Natural killer cell (primary cell): ENCODE measurements around the gene CCDC15. TPM values are rescaled to one million over a fixed set of nuclear protein-coding genes. Genes with fewer than 3 reads are reported as not detected.

ENCODE experiments used
- ATAC-seq, 3 donors: fragments of 150-1000 bp in 2 of 3; fragments of 200-7000 bp in 1 of 3; cut with Tn5 transposase; 1 replicate in 1 of 3; 2 replicates in 2 of 3; pipeline ENCODE4 v1.10.0; 2021; ENCODE audit warnings: mild to moderate bottlenecking in 2 of 3, moderate library complexity in 2 of 3
- DNase-seq, 2 donors: peaks; one replicate each; pipeline versions ENCODE4 v3.0.0 to v3.0.0-alpha.2; 2013 to 2021; ENCODE audit warnings: mixed read lengths in 1 of 2
- H3K27ac ChIP-seq: one replicate; pipeline ENCODE4 v1.5.1; 2013; ENCODE audit warnings: mild to moderate bottlenecking, low read length
- H3K27me3 ChIP-seq: one replicate; pipeline ENCODE4 v1.6.1; 2013; ENCODE audit warnings: low read length; ENCODE audit not compliant: control insufficient read depth, insufficient read depth
- H3K36me3 ChIP-seq: one replicate; pipeline ENCODE4 v1.6.1; 2013; ENCODE audit warnings: low read length; ENCODE audit not compliant: control insufficient read depth, insufficient read depth
- H3K4me1 ChIP-seq: one replicate; pipeline ENCODE4 v1.6.1; 2013; ENCODE audit warnings: low read length; ENCODE audit not compliant: control insufficient read depth, insufficient read depth
- H3K4me3 ChIP-seq: one replicate; pipeline ENCODE4 v1.5.1; 2013; ENCODE audit warnings: low read length
- H3K9me3 ChIP-seq: one replicate; pipeline ENCODE4 v1.6.1; 2013; ENCODE audit warnings: low read length; ENCODE audit not compliant: control insufficient read depth, insufficient read depth
- H3K27ac Mint-ChIP-seq, 2 donors: one replicate each; pipeline ENCODE4 v1.8.0; 2022; ENCODE audit warnings: mild to moderate bottlenecking in 2 of 2, mixed read lengths in 2 of 2, moderate library complexity in 1 of 2
- H3K27me3 Mint-ChIP-seq, 2 donors: one replicate each; pipeline ENCODE4 v1.8.0; 2022; ENCODE audit warnings: low read depth in 2 of 2, mixed read lengths in 2 of 2
- H3K36me3 Mint-ChIP-seq: one replicate; pipeline ENCODE4 v1.8.0; 2022; ENCODE audit warnings: mixed read lengths
- H3K4me1 Mint-ChIP-seq, 2 donors: one replicate each; pipeline ENCODE4 v1.8.0; 2022; ENCODE audit warnings: mixed read lengths in 2 of 2
- H3K4me3 Mint-ChIP-seq: one replicate; pipeline ENCODE4 v1.8.0; 2022; ENCODE audit warnings: mild to moderate bottlenecking, moderate library complexity, mixed read lengths
- H3K9me3 Mint-ChIP-seq, 2 donors: one replicate each; pipeline ENCODE4 v1.8.0; 2022; ENCODE audit warnings: mixed read lengths in 2 of 2
- WGBS: methylation state at CpG from one replicate; pipeline ENCODE4 v1.1.7; 2013; ENCODE audit warnings: missing lambda C conversion rate; ENCODE audit not compliant: insufficient coverage; 5-methylcytosine and 5-hydroxymethylcytosine counted together
- intact Hi-C: fragments of 100-400 bp; cut with micrococcal nuclease; formaldehyde crosslinking; loops from one replicate; pipeline ENCODE4 v1.14.2; 2022
- total RNA-seq, 4 donors: library from RNA; stranded (reverse); fragments of 120-200 nt in 1 of 4; gene quantifications; one replicate each; pipeline versions ENCODE4 v1.2.3 to v1.2.4, GENCODE V29; 2013 to 2022
- TF ChIP-seq, protein P1 (sequence below): fragments of 200-600 bp; IDR thresholded peaks from one replicate; pipeline ENCODE4 v1.8.0; 2022; ENCODE audit warnings: antibody characterized with exemption

CCDC15 gene
- total RNA-seq, 3 donors from 2014 or later (not counting 1 experiment from before 2014, with no cell fraction given), result 3.8 to 4.7 (median 3.9) TPM

DNA sequence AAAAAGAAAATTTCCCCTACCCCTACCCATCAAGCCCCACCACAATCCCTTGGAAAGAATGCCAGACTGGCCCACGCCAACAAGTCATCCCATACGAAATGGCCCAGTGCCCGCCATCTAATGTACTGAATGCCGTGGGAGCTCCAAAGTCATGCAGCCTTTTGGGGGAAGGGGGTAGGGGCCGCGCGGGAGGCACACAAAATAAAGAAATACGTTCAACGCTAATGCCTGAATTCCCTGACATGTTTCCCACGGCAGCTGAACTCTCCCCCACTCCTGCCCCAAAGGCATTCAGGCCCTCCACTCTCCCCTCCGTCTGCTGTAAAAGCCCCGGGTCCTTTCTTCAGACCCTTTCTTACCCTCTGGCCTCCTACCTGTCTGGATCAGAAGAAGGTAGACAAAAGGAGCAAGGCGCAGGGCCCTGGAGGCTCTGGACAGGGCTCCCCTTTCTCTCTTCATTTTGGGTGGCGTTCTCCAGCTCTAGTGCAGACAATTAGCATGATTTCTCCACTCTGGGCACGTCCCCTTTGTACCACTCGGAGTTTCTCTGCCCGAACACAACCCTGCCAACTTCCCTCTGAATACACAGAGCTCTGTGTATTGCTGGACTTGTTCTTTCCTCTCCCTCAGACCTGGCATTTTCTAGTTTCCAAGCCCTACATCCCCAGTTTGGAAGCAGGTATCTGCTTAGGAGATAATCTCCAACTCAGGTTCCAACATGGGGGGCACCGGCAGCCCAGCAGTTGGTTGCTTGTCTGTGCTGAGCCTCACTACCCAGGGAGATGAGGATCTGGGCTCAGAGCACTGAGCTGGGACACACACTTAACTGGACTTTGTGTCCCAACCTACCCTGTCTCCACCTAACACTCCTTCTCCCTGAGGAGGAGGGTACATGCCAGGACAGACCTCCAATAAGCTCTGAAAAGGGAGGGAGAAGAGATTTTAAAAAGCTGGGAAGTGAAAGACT lies 18.2 kb upstream of the CCDC15 start, which contains the start of gene HEPACAM:
HEPACAM (minus strand) TSS at position 500 of the 967 bp plus-strand sequence; CDS start at position 459, 41 bp downstream.
- Mint-ChIP-seq H3K4me1 (no peaks in the 10 kb centered on the region), H3K9me3 (no peaks in the 10 kb centered on the region), H3K36me3 (no peaks in the 10 kb centered on the region), H3K4me3 (no peak within 1 kb of the TSS), H3K27me3 (peaks cover 7 to 16% of the 10 kb centered on the region in 2 donors), H3K27ac (no peak within 1 kb of the TSS)
- 93% methylated on average over 18 of the region's 18 CpGs for WGBS
- no peak for DNase-seq
- intact Hi-C loops, result no loop called here
- Histone ChIP-seq H3K27me3 (no peaks in the 10 kb centered on the region), H3K9me3 (no peaks in the 10 kb centered on the region), H3K4me3 (no peak within 1 kb of the TSS), H3K36me3 (no peaks in the 10 kb centered on the region), H3K27ac (no peak within 1 kb of the TSS), H3K4me1 (no peaks in the 10 kb centered on the region)
- ATAC-seq, result no peak
- TF ChIP-seq, protein P1, sequence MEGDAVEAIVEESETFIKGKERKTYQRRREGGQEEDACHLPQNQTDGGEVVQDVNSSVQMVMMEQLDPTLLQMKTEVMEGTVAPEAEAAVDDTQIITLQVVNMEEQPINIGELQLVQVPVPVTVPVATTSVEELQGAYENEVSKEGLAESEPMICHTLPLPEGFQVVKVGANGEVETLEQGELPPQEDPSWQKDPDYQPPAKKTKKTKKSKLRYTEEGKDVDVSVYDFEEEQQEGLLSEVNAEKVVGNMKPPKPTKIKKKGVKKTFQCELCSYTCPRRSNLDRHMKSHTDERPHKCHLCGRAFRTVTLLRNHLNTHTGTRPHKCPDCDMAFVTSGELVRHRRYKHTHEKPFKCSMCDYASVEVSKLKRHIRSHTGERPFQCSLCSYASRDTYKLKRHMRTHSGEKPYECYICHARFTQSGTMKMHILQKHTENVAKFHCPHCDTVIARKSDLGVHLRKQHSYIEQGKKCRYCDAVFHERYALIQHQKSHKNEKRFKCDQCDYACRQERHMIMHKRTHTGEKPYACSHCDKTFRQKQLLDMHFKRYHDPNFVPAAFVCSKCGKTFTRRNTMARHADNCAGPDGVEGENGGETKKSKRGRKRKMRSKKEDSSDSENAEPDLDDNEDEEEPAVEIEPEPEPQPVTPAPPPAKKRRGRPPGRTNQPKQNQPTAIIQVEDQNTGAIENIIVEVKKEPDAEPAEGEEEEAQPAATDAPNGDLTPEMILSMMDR, result no peak

DNA sequence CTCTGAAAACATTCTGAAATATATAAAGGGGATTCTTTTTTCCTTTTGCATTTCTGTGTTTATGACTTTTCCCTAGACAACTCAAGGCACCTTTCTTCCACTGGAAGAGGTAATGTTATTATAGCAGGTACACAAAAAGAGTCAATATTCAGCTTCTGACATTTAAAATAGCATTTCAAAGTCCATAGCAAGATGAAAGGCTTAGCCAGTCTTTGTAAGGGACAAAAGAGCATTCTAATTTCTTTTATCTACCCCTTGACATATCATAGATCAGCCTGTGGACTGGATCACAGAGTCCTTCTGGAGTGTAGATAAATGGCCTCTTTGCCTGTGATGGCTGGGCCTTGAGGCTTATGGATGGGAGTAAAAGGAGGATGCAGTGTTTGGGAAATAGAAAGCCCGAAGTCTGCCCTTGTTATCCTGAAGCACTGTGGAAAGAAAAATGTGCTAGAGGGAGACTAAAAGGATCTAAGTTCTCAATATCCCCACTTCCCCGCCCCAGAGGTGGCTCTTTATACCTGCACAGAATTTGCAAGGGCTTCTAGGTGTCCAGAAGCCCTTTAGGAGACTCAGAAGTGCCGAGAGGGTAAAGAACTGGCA lies 16.6 kb upstream of the CCDC15 start:
- no peak overlapping the region for H3K27ac ChIP-seq
- ATAC-seq (no peak), DNase-seq (no peak)
- H3K36me3 ChIP-seq, result no peaks in the 10 kb centered on the region
- no peaks in the 10 kb centered on the region for H3K9me3 ChIP-seq
- intact Hi-C loops, result no loop called here
- H3K36me3 Mint-ChIP-seq, result no peaks in the 10 kb centered on the region
- no peaks in the 10 kb centered on the region for H3K4me1 Mint-ChIP-seq
- H3K9me3 Mint-ChIP-seq, result no peaks in the 10 kb centered on the region
- TF ChIP-seq, protein P1, result no peak
- no peak overlapping the region for H3K27ac Mint-ChIP-seq
- no peaks in the 10 kb centered on the region for H3K4me1 ChIP-seq
- no peak overlapping the region for H3K4me3 Mint-ChIP-seq
- H3K27me3 ChIP-seq, result no peaks in the 10 kb centered on the region
- H3K4me3 ChIP-seq, result no peak overlapping the region
- 83% methylated on average over 3 of the region's 3 CpGs for WGBS
- peaks cover 7 to 16% of the 10 kb centered on the region in 2 donors for H3K27me3 Mint-ChIP-seq

- H3K9me3 ChIP-seq, result no peaks in the 10 kb centered on the region
- WGBS, result 97% methylated on average over 3 of the region's 6 CpGs
- no peaks in the 10 kb centered on the region for H3K36me3 Mint-ChIP-seq
- no peak for ATAC-seq
- H3K4me1 ChIP-seq, result no peaks in the 10 kb centered on the region
- no peak for DNase-seq
- no peak overlapping the region for H3K27ac Mint-ChIP-seq
- no peaks in the 10 kb centered on the region for H3K27me3 ChIP-seq
- TF ChIP-seq, protein P1, result no peak
- H3K36me3 ChIP-seq, result no peaks in the 10 kb centered on the region
- H3K9me3 Mint-ChIP-seq, result no peaks in the 10 kb centered on the region
- H3K27me3 Mint-ChIP-seq, result peaks cover 7 to 16% of the 10 kb centered on the region in 2 donors
- no peak overlapping the region for H3K4me3 ChIP-seq
- no peak overlapping the region for H3K4me3 Mint-ChIP-seq
- intact Hi-C loops, result no loop called here
- no peak overlapping the region for H3K27ac ChIP-seq
- peaks cover 0 to under 1% of the 10 kb centered on the region in 2 donors for H3K4me1 Mint-ChIP-seq
Observed at GRCh38 chr11:124938206-124938765, 15.7 kb upstream of the CCDC15 start.
